ENCODE results near the gene RSKR. TPM values are rescaled to one million over a fixed set of nuclear protein-coding genes. Genes with fewer than 3 reads are reported as not detected.

RSKR gene
- polyA plus RNA-seq, 1 experiment = 6.0 TPM

DNA sequence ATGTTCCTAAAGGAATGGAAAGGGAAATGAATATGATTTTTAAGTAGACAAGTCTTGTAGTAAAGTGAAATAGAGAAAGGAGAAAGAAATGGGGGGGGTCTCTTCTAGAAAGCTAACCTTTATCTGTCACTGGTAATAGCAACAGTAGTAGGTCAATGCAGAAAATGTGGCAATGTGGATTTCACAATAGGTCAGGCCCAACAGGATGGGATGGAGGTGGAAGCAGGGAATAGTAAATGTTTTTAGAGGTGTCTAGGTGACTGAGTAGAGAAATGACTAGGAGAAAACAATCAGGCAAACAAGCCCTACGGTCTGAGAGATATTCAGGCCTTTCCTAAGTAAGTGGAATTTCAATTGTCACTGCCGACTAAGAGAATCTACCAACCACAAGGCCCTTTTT is 6.0 kb upstream of the RSKR start:
- no peaks in the 10 kb centered on the region for H3K9me3 ChIP-seq (ENCODE audit: control insufficient read depth, insufficient read depth, low read length)
- TF ChIP-seq, protein P1, sequence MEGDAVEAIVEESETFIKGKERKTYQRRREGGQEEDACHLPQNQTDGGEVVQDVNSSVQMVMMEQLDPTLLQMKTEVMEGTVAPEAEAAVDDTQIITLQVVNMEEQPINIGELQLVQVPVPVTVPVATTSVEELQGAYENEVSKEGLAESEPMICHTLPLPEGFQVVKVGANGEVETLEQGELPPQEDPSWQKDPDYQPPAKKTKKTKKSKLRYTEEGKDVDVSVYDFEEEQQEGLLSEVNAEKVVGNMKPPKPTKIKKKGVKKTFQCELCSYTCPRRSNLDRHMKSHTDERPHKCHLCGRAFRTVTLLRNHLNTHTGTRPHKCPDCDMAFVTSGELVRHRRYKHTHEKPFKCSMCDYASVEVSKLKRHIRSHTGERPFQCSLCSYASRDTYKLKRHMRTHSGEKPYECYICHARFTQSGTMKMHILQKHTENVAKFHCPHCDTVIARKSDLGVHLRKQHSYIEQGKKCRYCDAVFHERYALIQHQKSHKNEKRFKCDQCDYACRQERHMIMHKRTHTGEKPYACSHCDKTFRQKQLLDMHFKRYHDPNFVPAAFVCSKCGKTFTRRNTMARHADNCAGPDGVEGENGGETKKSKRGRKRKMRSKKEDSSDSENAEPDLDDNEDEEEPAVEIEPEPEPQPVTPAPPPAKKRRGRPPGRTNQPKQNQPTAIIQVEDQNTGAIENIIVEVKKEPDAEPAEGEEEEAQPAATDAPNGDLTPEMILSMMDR (IDR thresholded peaks at IDR 0.05; ENCODE audit: low read depth, low read length) = no peak
- H3K4me3 ChIP-seq (ENCODE audit: low read depth, low read length) = no peak overlapping the region
- no peaks in the 10 kb centered on the region for H3K27me3 ChIP-seq (ENCODE audit: control insufficient read depth, insufficient read depth, low read length)
- no peak for DNase-seq (ENCODE audit: low read depth, low spot score)
- ChIA-PET POLR2A (no interaction called here), CTCF (interaction anchor here (0.7 kb wide), 1 partner anchor 46 kb away, joined by 3 read pairs; no protein-coding TSS in a partner anchor)
- H3K27ac ChIP-seq (ENCODE audit: low read depth, low read length) = no peak overlapping the region

DNA sequence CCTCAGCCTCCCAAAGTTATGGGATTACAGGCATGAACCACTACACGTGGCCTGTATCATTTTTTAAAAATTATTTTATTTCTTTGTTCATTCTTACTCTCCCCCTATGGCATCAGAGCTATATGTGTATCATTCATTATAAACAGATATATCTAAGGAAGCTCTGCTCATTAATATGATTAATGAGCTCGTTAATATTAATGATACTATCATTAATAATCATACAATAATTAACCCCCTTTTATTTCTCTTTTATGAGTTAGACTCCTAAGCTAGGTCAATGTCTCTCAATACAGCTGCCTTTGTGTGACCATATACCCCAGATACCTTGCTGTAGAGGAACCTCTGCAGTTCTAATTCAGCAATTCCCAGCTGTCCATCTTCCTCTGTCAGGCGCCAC is 4.5 kb upstream of the RSKR start:
- ChIA-PET POLR2A (no interaction called here), CTCF (interaction anchor here (0.8 to 1.2 kb wide), 2 partner anchors 25 to 28 kb away, joined by 3 read pairs; no protein-coding TSS in a partner anchor)
- Histone ChIP-seq H3K27ac (ENCODE audit: low read depth, low read length) (no peak overlapping the region), H3K27me3 (ENCODE audit: control insufficient read depth, insufficient read depth, low read length) (no peaks in the 10 kb centered on the region), H3K4me3 (ENCODE audit: low read depth, low read length) (no peak overlapping the region), H3K9me3 (ENCODE audit: control insufficient read depth, insufficient read depth, low read length) (no peaks in the 10 kb centered on the region)
- TF ChIP-seq, protein P1 (IDR thresholded peaks at IDR 0.05; ENCODE audit: low read depth, low read length) = no peak
- DNase-seq (ENCODE audit: low read depth, low spot score) = no peak

DNA sequence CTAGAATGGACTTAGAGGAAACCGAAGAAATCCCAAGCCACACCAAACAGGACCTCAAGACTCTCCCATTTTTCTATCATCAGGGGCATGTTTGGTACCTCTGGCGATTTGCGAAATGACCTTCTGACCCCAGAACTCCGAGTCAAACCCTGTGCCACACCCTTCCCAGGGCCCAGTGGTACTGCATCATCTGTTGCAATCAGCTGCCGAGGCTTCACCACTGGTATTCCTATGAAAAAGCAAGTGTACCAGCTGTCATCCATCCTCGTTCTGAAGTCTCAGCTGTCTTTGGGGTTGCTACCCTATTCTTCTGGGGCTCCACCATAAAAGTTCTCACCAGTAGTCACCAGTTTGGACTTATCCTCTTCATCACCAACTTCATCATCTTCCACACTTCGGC is 2.3 kb upstream of the RSKR start:
- ChIA-PET POLR2A (no interaction called here), CTCF (no interaction called here)
- DNase-seq (ENCODE audit: low read depth, low spot score) = no peak

DNA sequence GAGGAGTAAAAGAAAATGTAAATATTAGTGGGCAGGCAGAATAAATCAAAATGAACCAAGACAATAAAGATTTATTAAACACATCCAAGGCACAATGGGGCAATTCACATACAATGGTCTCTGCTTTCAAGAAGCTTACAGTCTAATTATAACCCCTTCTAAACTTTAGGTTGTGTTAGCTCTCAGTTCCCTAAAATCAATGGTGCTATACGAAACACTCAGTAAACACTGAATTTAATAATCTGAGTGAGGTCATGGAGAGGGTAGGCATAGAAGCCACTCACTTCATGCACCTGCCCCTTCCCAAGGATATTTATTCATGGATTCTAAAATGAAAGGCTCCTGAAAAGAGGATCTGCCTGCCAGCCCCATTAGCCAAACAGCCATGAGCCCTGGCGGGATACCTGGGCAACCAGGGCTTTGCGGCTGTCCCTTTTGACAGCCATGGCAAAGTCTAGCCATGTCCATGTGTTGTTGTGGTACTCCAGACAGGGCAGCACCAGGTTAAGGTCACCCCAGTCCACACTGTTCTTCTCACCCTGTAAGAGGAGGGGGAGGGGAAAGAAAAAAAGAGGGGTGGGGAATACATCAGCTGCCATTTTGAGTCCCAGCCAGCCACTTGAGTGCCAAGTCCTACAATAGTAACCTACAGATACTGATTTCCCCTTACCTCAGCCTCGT is 1.4 kb upstream of the RSKR start:
- ChIA-PET CTCF (interaction anchor here (0.5 kb wide), 1 partner anchor 20 kb away, joined by 3 read pairs; no protein-coding TSS in a partner anchor), POLR2A (no interaction called here)
- no peak for DNase-seq (ENCODE audit: low read depth, low spot score)
- Histone ChIP-seq H3K4me3 (ENCODE audit: low read depth, low read length) (no peak overlapping the region), H3K27ac (ENCODE audit: low read depth, low read length) (no peak overlapping the region), H3K9me3 (ENCODE audit: control insufficient read depth, insufficient read depth, low read length) (no peaks in the 10 kb centered on the region), H3K27me3 (ENCODE audit: control insufficient read depth, insufficient read depth, low read length) (no peaks in the 10 kb centered on the region)
- TF ChIP-seq, protein P1 (IDR thresholded peaks at IDR 0.05; ENCODE audit: low read depth, low read length) = no peak

More for the DNA sequence above, 2.3 kb upstream of the RSKR start:
- no peaks in the 10 kb centered on the region for H3K9me3 ChIP-seq (ENCODE audit: control insufficient read depth, insufficient read depth, low read length)
- no peak overlapping the region for H3K4me3 ChIP-seq (ENCODE audit: low read depth, low read length)
- no peaks in the 10 kb centered on the region for H3K27me3 ChIP-seq (ENCODE audit: control insufficient read depth, insufficient read depth, low read length)
- H3K27ac ChIP-seq (ENCODE audit: low read depth, low read length) = no peak overlapping the region
- TF ChIP-seq, protein P1 (IDR thresholded peaks at IDR 0.05; ENCODE audit: low read depth, low read length) = no peak
